HepG2 (cell line): ENCODE data around the gene FAM219B. TPM values are rescaled to one million over a fixed set of nuclear protein-coding genes. Genes with fewer than 3 reads are reported as not detected.

Experiments
- BRCA1 ChIP-seq: sonication (generic); formaldehyde crosslinking; IDR thresholded peaks from 2 replicates; pipeline ENCODE4 v1.4.0; 2020; ENCODE audit warnings: missing genetic modification reagents
- HNRNPK ChIP-seq: fragments of 200-400 bp; formaldehyde crosslinking; IDR thresholded peaks from 2 replicates; pipeline ENCODE4 v1.6.1; 2018; ENCODE audit warnings: low read length, low read depth, moderate library complexity, mild to moderate bottlenecking; ENCODE audit not compliant: poor library complexity, severe bottlenecking
- HOXA5 ChIP-seq: sonication (generic); formaldehyde crosslinking; IDR thresholded peaks from 2 replicates; pipeline ENCODE4 v1.4.0; 2020; ENCODE audit warnings: missing genetic modification reagents
- HOXD1 ChIP-seq: sonication (generic); formaldehyde crosslinking; IDR thresholded peaks from 2 replicates; pipeline ENCODE4 v1.5.0; 2020; ENCODE audit warnings: missing genetic modification reagents
- MEIS2 ChIP-seq: sonication (generic); formaldehyde crosslinking; IDR thresholded peaks from 2 replicates; pipeline ENCODE4 v1.9.0; 2021; ENCODE audit warnings: mild to moderate bottlenecking, missing genetic modification reagents
- PLRG1 ChIP-seq: fragments of 450-650 bp; conservative IDR thresholded peaks from 2 replicates; pipeline ENCODE4 v1.6.1; 2016
- SMARCC2 ChIP-seq: fragments of 450-650 bp; IDR thresholded peaks from 2 replicates; pipeline ENCODE4 v1.6.1; 2017; ENCODE audit warnings: antibody characterized with exemption, mild to moderate bottlenecking
- ZBTB1 ChIP-seq: sonication (generic); formaldehyde crosslinking; IDR thresholded peaks from 2 replicates; pipeline ENCODE4 v1.4.0; 2020; ENCODE audit warnings: missing genetic modification reagents, borderline replicate concordance
- ZBTB4 ChIP-seq: sonication (generic); formaldehyde crosslinking; IDR thresholded peaks from 2 replicates; pipeline ENCODE4 v1.4.0; 2020; ENCODE audit warnings: missing genetic modification reagents, mild to moderate bottlenecking, borderline replicate concordance
- ZBTB8A ChIP-seq: sonication (generic); formaldehyde crosslinking; IDR thresholded peaks from 2 replicates; pipeline ENCODE4 v1.4.0; 2020; ENCODE audit warnings: mild to moderate bottlenecking, low read depth, missing genetic modification reagents, borderline replicate concordance
- ZFP37 ChIP-seq: sonication (generic); formaldehyde crosslinking; IDR thresholded peaks from 2 replicates; pipeline ENCODE4 v1.4.0; 2020; ENCODE audit warnings: missing genetic modification reagents, borderline replicate concordance
- ZNF337 ChIP-seq: sonication (generic); formaldehyde crosslinking; IDR thresholded peaks from 2 replicates; pipeline ENCODE4 v1.5.1; 2020; ENCODE audit warnings: missing genetic modification reagents, low read depth, mild to moderate bottlenecking, borderline replicate concordance
- ZNF350 ChIP-seq: sonication (generic); formaldehyde crosslinking; IDR thresholded peaks from 2 replicates; pipeline ENCODE4 v1.4.0; 2020; ENCODE audit warnings: mild to moderate bottlenecking, low read depth, missing genetic modification reagents, borderline replicate concordance
- ZNF512B ChIP-seq: sonication (generic); formaldehyde crosslinking; IDR thresholded peaks from 2 replicates; pipeline ENCODE4 v1.5.1; 2020; ENCODE audit warnings: missing genetic modification reagents, mild to moderate bottlenecking, borderline replicate concordance
- ZNF607 ChIP-seq: sonication (generic); formaldehyde crosslinking; IDR thresholded peaks from 2 replicates; pipeline ENCODE4 v1.5.1; 2020; ENCODE audit warnings: missing genetic modification reagents, mild to moderate bottlenecking, borderline replicate concordance
- ZNF691 ChIP-seq: sonication (generic); formaldehyde crosslinking; IDR thresholded peaks from 2 replicates; pipeline ENCODE4 v1.4.0; 2020; ENCODE audit warnings: missing genetic modification reagents, low read depth, mild to moderate bottlenecking, borderline replicate concordance
- ZNF850 ChIP-seq: sonication (generic); formaldehyde crosslinking; conservative IDR thresholded peaks from 2 replicates; pipeline ENCODE4 v1.9.0; 2021; ENCODE audit warnings: mild to moderate bottlenecking, missing genetic modification reagents
- ZSCAN9 ChIP-seq: IDR thresholded peaks from 2 replicates; pipeline ENCODE4 v1.6.1; 2016; ENCODE audit warnings: borderline replicate concordance
- ZXDC ChIP-seq: sonication (generic); formaldehyde crosslinking; IDR thresholded peaks from 2 replicates; pipeline ENCODE4 v1.5.0; 2020; ENCODE audit warnings: mild to moderate bottlenecking, missing genetic modification reagents
- polyA plus RNA-seq, 8 experiments: library from polyadenylated mRNA; depleted of rRNA in 3 of 8; stranded (reverse) in 7 of 8; unstranded in 1 of 8; fragments of >200 nt; fragmentation: Illumina TruSeq in 4 of 8; extraction: Trizol in 4 of 8; gene quantifications; 2 replicates each; pipeline versions ENCODE4 v1.2.1 to v1.2.3, GENCODE V29; 2011 to 2016; ENCODE audit warnings: low read depth in 4 of 8, missing spikeins in 1 of 8, mixed read lengths in 1 of 8; ENCODE audit not compliant: insufficient read depth in 1 of 8
- total RNA-seq, 5 experiments: library from RNA; depleted of rRNA; stranded (reverse); fragments of >200 nt; fragmentation: Illumina TruSeq; extraction: Trizol; gene quantifications; 2 replicates each; pipeline ENCODE4 v1.2.3, GENCODE V29; 2016; ENCODE audit warnings: low read depth in 1 of 5

The FAM219B gene
- total and polyA plus RNA-seq, 2 of the 13 experiments (the other 11 are each of a cell fraction or from before 2014, with no cell fraction given), result 36.6 to 50.2 TPM

- 0 out of 2 replicates have a peak, but pooled peaks have one; percentile 33 for TF ChIP-seq ZXDC (CRISPR knock-in tag)
- TF ChIP-seq BRCA1 (CRISPR knock-in tag), result 0 out of 2 replicates have a peak, but pooled peaks have one; percentile 27
- no peak for TF ChIP-seq HOXD1
- TF ChIP-seq MEIS2, result peak; percentile 78; the same call in 1 of the 2 replicates
- TF ChIP-seq HNRNPK, result peak; percentile 89
- TF ChIP-seq ZNF691 (CRISPR knock-in tag), result peak; percentile 93
- TF ChIP-seq ZBTB1 (CRISPR knock-in tag), result no peak
- TF ChIP-seq ZBTB8A, result 0 out of 2 replicates have a peak, but pooled peaks have one; percentile 59
- TF ChIP-seq SMARCC2, result no peak
- TF ChIP-seq PLRG1, result no peak
- TF ChIP-seq ZSCAN9 (CRISPR knock-in tag), result peak; percentile 29; the same call in 1 of the 2 replicates
- no peak for TF ChIP-seq ZNF850 (CRISPR knock-in tag)
- 0 out of 2 replicates have a peak, but pooled peaks have one; percentile 0 for TF ChIP-seq ZBTB4
- TF ChIP-seq ZNF350 (CRISPR knock-in tag), result peak; percentile 58
- TF ChIP-seq HOXA5 (CRISPR knock-in tag), result peak; percentile 71
- TF ChIP-seq ZNF337 (CRISPR knock-in tag), result no peak
- TF ChIP-seq ZFP37 (CRISPR knock-in tag), result no peak
- TF ChIP-seq ZNF512B, result no peak
- TF ChIP-seq ZNF607 (CRISPR knock-in tag), result peak; percentile 92; the same call in 1 of the 2 replicates
These were observed 31.1 kb upstream of the FAM219B start, which contains the start of gene COX5A (continued) for GRCh38 chr15:74937590-74938371.
